Measurements from ENCODE around the gene ARL8B.
A peak's percentile ranks its signal among the peaks of the same experiment; 100 is the strongest.
"Not testable (repeated sequence)": the region's sequence is repeated elsewhere in the genome, so short reads cannot be mapped to it uniquely, and the experiment has no call there.

The ARL8B gene

DNA sequence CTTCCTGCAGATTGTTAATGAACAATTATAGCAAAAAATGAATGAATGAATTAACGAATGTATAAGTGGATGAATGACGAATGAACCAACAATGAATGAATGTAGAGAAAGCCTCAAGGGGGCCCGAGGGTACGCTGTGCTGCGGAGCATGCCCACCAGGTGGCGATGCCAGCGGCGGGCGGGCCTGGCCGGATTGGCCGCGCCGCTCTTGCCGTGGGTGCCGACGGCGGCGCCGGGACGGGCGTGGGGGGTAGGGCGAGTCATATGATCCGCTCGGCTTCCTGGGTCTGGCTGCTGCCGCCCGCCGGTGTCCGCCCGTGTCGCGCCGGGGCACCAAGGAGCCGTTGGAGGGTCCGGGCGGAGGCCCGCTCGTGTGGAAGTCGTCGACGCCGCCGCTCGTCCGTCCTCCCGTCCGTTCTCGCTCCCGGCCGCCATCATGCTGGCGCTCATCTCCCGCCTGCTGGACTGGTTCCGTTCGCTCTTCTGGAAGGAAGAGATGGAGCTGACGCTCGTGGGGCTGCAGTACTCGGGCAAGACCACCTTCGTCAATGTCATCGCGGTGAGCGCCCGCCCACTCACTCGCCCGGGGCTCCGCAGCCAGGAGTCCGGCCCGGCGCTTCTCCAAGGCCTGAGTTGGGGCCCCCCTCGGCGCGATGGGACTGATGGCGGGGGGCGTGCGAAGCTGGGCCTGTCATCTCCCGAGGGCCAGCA lies at the start of gene ARL8B:
TSS of gene ARL8B (plus strand) at position 263 of the 711 bp plus-strand sequence. CDS start at position 437, 174 bp downstream.
- DNase-seq, result peak; percentile 87

DNA sequence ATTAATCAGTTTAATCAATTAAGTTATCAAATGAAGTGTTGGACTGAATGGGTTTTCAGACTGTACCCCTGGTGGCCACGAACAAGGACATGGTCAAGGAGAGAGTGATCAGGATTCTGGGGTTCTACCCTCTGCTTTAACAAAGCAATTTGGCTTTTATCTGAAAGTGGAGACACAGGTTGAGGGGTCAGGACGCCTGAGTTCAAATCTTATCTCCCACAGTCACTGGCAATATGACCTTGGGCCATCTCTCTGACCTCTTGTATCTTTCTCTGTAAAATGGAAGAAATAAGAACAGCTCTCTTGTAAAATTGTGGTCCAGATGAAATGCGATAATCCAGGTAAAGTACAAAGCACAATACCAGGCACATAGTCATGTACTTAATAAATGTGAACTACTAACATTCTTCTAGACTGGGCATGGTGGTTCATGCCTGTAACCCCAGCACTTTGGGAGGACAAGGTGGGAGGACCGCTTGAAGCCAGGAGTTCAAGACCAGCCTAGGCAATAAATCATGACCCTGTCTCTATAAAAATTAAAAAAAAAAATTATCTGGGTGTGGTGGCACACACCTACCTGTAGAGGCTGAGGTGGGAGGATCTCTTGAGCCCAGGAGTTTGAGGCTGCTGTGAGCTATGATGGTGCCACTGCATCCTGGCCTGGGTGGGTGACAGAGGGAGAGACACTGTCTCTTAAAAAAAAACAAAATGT lies 48.6 kb upstream of the ARL8B start:
- no peak for DNase-seq

DNA sequence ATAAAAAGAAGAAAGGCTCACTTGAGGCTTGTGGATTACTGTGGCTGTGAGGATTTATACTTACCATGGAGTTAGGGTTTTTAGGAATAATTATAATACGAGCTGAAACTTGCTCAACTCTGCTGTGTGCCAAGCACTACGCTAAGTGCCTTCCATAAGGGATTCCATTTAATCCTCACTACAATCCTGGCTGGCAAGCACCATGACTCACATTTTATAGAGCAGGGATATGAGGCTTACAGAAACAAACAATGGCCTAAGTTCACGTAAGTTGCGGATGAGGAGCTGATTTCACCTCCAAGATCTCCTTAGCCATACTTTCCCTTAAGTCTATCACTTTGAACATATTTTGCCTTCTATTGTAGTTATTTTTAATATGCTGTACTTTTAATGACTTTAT lies 43.9 kb upstream of the ARL8B start:
- no peak for DNase-seq

DNA sequence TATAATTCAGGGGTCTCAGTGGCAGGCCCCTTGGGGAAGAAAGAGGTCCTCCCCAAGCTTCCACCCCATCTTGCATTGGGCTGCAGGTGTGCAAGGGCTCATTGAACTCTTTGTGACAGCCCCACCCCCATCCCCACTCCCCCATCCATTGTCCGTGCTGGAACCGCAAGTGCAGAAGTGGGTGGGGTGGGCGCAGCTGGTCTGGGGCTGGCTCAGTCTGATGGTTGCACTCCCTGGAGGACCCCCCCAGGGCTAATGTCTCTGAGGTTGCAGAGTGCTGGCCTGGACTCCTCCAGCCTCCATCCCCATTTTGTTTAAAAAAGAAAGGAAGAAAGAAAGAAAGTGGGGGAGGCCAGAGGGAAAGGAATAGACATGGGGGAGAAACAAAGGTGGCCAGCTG lies 42.3 kb upstream of the ARL8B start:
- no peak for DNase-seq

DNA sequence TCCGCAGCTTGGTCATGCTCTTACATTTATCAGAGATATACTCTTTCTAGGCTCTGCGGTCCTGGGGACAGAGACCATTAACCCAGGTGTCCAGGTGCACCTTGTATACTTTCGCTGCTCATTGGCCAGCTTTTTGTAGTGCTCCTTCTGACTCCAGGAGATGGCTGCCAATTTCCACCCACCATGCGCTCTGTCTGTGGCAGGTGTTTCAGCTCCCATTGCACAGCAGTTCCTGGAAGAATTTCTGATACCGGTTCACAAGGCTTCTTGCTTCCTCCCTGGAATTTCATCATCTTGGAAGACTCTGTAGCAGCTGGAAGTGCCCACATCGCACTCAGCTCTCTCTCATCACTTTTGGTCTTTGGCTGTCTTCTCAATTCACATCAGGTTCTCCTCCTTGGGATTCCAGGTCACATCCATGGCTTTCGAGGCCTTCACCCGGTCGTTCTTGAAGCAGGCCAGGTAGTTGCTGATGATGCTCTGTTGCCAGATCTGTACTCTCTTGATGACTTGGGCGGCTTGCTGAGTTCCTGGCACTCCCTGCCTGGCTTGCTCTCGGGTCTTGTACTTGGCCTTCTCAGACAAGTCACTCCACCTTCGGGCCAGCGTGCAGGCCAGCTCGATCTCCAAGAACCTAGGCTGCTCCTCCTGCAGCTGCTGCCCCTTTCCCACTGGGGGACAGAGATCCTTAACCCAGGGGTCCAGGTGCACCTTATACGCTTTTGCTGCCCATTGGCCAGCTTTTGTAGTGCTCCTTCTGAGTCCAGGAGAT lies 41.1 kb upstream of the ARL8B start:
- no peak for DNase-seq

DNA sequence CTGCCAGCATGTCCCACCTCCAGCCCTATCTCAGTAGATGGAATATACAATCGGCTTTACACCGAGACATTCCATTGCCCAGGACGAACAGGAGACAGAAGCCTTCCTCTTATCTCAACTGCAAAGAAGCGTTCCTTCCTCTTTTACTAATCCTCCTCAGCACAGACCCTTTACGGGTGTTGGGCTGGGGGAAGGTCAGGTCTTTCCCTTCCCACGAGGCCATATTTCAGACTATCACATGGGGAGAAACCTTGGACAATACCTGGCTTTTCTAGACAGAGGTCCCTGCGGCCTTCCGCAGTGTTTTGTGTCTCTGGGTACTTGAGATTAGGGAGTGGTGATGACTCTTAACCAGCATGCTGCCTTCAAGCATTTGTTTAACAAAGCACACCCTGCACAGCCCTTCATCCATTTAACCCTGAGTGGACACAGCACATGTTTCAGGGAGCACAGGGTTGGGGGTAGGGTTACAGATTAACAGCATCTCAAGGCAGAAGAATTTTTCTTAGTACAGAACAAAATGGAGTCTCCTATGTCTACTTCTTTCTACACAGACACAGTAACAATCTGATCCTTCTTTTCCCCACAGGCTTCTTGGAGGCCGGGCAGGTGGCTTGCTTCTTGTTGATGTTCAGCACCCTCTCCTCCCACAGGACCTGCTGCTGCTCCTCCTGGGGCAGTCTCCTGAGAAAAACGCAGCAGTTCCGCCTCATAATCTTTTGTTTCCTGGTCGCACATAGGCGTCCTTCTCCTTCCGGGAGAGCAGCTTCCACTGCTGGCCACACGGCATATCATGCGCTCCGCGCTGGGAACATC lies 39.9 kb upstream of the ARL8B start:
- not testable (repeated sequence) for DNase-seq

DNA sequence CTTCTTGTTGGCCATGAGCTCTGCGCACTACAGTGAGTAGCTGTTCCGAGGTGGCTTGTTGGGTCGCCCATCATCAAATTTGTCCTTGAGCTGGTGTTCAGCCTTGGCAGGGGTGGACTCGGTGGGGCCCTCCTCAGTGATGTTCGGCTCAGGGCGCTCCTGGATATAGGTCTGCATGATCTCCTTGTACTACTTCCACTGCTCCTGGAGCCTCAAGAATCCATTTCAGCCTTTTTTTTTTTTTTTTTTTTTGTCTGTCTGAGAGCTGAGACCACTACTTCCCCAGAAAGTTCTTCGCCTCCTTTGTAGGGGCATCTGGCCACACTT lies 39.3 kb upstream of the ARL8B start:
- DNase-seq, result no peak

DNA sequence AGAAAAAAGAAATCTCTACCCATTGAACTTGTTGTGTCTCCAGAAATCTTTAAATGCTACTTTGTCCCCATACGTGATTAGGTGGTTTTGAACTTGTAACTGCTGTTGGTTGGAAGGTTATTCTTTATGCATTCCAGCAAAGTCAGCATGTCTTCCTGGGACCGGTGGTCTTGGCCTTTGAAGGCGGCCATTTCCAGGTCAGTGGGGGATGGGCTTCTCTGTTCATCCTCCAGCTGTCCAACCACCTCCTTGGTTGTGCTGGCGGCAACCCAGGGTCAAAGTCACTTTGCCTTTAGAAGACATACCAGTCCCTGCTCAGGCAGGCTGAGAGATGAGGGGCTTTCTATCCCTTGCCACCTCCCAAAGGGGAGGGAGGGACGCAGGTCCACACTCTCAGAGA lies 37.9 kb upstream of the ARL8B start:
- DNase-seq, result no peak

DNA sequence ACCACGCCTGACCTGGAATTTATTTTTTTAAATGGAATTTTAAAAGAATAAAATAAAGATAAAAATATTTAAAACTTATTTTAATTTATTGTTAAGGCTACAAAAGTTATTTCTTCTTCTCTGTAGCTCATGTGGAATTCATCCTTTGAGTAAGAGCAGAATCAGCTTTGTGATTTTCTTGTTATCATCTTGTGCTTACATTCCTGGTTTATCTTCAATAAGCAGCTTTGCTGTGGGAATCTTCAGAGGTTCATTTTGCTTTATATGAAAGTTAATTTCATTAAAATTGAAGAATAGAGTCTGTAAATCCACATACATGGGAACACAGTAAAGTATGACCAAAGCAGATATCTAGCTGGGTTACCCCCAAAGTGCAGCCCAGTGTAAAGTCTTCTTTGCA lies 35.4 kb upstream of the ARL8B start:
- DNase-seq, result no peak

DNA sequence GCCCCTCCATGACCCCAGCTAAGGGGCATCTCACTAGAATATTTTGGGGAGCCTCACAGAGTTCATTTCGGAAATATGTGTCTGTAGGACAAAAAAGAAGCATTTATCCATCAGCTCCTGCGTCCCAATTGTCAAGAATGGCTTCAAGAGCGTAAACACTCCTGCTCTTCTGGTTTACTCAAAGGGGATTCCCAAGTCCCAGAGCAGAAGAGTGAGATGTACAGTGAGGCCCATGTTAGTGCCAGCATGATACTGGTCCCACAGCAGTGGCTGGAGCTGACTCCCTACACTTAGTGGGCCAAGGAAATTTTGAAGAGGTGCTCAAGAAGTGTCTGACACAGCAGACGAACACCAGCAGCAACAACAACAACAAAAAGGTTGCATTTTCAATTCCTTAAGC lies 34.9 kb upstream of the ARL8B start:
- no peak for DNase-seq

DNA sequence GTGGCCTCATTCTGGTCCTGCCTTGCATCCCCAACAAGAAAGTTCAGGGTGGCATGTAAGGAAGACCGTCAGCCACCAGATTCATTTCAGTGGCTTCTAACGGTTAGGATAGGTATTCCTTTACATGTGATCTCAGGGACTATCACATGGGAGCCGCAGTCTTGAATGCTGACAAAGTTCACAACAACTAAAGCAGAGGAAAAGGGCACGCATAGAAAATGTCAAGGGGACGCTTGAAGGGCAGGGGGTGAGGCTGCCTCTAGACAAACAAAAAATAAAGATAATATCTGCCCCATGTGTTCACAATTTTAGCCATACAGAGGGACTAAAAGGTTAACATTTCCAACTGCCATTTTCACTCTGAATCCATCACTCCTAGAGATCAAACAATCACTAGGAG lies 31.9 kb upstream of the ARL8B start:
- DNase-seq, result no peak

DNA sequence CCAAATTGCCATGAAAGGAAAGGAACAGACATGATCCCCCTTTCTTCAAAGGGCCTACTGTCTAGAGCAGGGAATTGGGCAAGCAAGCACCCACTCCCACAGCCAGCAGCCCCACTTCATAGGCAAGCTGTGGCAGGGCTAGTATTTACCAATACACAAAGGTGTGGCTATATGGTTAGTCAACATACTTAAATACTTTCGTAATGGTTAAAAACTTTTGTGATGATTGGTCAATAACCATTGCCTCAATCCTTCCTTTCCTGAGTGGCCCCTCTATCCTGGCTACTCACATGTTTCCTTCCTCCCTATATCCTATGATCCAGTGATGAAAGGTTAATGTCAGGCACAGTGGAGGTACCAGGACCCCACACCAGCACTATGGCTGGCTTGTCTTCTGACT lies 30.1 kb upstream of the ARL8B start:
- no peak for DNase-seq

DNA sequence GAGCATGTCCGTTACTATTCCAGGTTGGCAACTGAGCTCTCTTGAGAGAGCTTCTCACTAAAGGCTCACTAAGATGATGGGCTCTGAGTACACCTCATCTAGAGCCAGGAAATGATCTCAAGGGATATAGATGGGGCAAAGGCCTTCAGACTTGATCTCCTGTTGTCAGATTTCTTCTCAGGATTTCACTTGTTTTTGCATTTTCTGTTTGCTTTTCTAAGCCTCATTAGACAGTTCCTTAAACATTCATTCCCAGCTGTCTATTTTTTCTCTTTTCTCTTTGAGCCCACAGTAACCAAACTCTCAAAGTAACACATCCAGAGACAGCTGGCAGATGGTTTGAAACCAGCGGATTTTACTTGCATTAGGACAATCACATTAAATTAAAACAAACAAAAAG lies 28.4 kb upstream of the ARL8B start:
- DNase-seq, result no peak

DNA sequence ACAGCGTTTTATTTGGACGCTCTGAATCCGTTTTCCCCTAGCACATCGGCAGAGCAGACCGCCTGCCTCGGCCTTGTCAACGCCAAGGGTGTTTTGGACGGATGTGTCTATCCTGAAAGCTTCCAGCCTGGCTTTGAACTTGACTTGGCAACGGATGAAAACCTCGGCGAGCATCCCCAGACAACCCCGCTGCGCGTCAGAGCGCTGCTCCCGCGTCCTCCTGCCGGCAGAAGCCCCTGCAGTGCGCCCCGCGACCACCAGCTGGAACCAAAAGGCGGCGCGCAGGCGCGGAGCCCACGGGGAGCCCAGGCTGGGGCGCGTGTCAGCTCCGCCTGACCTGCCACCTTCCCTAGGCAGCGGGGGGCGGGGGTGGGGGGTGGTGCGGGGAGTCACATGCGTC lies 26.2 kb upstream of the ARL8B start:
- peak; percentile 19 for DNase-seq

DNA sequence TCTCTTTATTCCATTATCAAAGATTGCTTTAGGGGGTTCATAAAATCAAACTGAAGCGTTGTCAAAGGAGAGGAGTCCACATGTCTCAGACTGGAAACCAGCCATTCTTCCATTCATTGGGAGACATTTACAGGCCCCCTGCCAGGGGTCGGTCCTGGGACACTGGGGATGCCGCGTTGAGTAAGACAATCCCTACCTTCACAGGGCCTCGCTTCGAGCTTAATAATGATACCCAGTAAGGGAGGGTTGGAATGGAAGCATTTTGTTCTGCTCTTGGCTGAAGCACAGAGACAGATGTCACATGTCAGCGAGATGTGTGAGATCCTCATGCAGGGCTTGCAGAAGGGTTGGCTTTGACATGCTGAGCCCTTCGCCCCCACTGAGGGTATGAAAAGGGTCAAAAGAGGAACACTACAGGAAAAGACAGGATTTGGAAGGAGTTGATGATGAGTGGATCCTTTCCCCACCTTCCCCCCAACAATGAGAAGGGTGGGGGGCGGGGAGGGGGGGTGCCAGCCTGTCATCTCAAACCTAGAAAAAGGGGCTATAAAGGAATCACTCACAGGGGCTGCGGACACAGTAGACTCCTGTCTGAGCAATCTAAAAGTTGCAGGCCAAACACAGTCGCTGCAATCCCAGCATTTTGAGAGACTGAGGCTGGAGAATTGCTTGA lies 25.6 kb upstream of the ARL8B start:
- no peak for DNase-seq

DNA sequence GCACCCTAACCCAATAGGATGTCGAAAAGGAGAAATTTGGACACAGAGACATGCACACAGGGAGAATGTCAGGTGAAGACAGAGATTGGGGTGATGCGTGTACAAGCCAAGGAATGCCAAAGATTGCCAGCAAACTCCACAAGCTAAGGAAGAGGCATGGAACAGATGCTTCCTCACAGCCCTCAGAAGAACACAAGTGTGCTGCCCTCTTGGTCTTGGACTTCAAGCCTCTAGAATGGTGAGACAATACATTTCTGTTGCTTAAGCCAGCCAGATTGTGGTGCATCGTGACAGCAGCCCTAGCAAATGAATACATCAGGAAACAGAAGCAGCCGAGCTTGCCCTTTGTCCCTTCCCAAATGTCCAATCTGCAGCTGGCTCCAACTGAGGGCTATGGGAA lies 23.7 kb upstream of the ARL8B start:
- no peak for DNase-seq

DNA sequence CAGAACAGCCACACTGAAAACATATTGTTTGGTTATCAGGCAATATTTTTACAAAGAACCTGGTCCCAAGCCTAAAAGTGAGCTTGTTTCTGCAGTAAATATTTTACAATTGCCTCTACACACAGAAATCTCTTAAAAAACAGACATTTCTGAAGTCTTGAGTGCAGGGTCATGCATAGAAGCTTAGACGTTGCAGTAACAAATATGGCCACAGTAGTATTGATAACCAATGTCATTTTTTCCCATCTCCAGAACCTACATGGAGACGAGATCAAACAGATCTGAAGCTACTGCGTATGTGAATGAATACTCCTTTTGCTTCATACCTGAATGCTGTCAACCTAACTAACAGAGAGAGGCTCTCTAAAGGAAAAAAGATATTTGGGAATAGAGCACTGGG lies 19.6 kb upstream of the ARL8B start:
- DNase-seq, result no peak

DNA sequence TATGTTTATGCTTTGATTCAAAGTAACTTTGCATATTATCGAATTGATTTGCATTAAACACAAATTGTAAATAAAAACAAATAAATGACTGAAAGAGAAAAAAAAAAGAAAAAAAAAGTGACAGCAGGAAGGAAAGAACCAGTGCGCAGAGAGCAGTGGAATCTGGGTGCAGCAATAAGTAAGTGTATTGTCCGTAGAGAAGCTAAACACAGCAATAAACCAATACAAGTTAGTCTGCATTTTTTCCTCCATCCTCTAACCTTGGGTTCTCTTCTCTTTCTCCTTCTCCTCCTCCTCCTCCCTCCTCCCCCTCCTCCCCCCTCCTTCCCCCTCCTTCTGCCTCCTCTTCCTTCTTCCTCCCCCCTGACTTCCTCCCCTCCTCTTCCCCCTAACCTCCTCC lies 18.3 kb upstream of the ARL8B start:
- DNase-seq, result no peak

DNA sequence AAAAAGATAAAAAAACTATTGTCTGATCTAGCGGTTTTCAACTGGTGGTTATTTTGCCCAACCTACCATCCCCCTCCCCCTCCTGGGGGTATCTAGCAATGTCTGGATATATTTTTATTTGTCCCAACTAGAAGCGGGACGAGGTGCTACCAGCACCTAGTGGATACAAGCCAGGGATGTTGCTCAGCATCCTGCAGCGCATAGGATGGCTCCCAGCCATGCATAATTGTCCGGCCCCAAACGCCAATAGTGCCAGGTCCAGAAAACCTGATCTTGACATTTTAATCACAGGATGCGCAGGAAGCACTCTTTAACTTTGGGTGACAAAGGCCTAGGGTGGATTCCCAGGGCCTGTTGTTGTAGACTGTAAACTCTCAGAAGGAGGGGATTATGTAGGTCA lies 17.0 kb upstream of the ARL8B start:
- DNase-seq, result no peak

DNA sequence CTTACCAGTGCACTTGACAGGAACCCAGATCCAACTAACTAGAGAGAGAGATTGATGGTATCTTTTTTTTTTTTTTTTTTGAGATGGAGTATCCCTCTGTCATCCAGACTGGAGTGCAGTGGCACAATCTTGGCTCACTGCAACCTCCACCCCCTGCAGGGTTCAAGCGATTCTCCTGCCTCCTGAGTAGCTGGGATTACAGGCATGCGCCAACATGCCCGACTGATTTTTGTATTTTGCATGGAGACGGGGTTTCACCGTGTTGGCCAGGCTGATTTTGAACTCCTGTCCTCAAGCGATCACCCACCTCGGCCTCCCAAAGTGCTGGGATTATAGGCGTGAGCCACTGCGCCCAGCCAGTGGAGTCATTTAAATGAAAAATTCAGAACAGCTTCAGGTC lies 15.7 kb upstream of the ARL8B start:
- DNase-seq, result not testable (repeated sequence)

DNA sequence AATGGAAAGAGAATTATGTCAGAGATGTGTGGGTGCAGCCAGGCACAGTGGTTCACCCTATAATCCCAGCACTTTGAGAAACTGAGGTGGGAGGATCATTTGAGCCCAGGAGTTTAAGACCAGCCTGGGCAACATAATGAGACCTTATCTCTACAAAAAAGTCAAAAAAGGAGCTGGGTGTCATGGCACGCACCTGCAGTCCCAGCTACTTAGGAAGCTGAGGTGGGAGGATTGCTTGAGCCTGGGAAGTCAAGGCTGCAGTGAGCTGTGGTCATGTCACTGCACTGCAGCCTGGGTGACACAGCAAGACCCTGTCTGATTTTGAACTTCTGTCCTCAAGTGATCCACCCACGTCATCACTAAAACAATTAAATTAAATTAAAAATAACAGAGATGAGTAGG lies 15.2 kb upstream of the ARL8B start:
- not testable (repeated sequence) for DNase-seq

DNA sequence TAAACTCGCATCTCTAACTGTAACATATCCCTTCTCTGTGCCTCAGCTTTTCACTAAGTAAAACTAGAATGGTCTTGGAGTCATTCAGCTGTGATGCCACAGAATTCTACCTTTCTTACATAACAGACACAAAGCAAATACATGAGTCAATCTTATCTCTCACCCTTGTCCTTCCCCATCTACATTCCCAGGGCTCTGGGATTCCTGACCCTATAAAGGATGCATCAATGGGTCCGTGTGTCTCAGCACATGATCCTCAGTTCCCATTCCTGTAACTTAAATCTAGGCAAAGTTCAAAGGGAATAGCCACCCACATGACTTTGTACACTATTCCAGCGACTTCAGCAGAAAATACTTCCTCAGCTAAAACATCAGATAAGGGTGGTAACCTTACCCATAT lies 11.8 kb upstream of the ARL8B start:
- DNase-seq, result no peak

DNA sequence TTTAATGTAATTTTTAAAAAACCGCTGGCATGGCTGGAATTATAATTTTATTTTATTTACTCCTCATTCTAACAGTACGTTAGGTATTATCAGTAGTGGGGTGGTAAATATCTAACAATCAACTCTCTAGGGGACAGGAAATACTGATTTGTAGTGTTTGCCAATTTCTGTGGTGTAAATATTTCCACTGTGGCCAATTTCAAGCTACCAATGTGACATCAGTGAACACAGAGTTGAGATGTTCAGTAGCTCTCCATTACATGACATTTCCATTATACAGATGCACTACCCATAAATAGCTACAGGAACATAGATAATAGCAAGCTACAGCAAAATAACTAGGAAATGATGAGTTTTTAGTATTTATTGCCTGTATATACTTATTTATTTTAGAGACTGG lies 10.0 kb upstream of the ARL8B start:
- no peak for DNase-seq
